ENCODE results near the gene CDCA5. TPM values are rescaled to one million over a fixed set of nuclear protein-coding genes. Genes with fewer than 3 reads are reported as not detected.

CDCA5 gene, protein sequence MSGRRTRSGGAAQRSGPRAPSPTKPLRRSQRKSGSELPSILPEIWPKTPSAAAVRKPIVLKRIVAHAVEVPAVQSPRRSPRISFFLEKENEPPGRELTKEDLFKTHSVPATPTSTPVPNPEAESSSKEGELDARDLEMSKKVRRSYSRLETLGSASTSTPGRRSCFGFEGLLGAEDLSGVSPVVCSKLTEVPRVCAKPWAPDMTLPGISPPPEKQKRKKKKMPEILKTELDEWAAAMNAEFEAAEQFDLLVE
- total RNA-seq, result 1.7 TPM
- long read RNA-seq, partial matches to known transcripts, result 0 of 4 reads
- long read RNA-seq, other reads (novel, unspliced or antisense), result 0 of 4 reads

DNA sequence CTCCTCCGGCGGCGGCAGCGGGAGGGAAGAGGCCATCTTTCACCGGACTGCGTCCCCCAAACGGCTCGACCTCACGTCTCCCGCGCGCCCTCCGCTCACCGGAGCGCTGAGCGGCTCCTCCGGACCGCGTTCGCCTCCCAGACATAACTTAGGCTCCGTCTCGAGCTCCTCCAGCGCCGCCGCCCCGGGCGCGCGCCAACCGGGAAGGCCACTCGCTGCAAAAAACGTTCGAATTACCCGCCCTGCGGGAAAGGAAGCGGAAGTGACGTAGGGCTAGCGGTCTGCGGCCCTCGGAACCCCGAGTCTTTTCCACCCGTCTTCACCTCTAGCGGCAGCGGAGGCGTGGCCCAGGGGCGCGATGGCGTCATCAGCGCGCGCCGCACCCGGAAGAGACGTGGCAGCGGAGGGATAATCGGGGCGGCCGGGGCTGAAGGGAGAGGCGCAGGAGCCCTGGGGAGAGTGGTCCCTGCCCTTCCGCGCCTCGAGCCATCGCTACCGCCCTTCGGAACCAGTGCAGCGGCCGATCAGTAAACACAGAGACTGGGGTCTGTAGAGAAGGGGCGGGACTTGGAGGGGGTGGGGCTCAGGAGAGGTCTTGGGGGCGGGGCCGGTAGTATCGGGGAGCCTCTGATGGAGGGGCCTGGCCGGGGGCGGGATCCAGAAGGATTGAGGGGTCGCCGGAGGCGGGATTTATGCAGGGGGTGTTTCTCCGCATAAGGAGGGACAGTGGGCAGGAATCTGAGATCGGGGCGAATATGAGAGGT, at the start of gene CDCA5, which contains the start of gene ZFPL1:
TSS of gene CDCA5 (minus strand) at position 207 of the 764 bp plus-strand sequence. CDS start at position 145, 62 bp downstream.
TSS of gene ZFPL1 (plus strand) at position 389 of the 764 bp plus-strand sequence. CDS start 477 bp downstream, outside the sequence.
- H3K9me3 ChIP-seq, result no peaks in the 10 kb centered on the region
- peaks cover 35% of the 10 kb centered on the region for H3K36me3 ChIP-seq
- ATAC-seq (peak; percentile 97), DNase-seq (peak; percentile 97)
- peaks cover 7% of the 10 kb centered on the region for H3K4me1 ChIP-seq
- H3K27ac ChIP-seq, result peak within 1 kb of the TSS; percentile 90
- TF ChIP-seq, protein P1, sequence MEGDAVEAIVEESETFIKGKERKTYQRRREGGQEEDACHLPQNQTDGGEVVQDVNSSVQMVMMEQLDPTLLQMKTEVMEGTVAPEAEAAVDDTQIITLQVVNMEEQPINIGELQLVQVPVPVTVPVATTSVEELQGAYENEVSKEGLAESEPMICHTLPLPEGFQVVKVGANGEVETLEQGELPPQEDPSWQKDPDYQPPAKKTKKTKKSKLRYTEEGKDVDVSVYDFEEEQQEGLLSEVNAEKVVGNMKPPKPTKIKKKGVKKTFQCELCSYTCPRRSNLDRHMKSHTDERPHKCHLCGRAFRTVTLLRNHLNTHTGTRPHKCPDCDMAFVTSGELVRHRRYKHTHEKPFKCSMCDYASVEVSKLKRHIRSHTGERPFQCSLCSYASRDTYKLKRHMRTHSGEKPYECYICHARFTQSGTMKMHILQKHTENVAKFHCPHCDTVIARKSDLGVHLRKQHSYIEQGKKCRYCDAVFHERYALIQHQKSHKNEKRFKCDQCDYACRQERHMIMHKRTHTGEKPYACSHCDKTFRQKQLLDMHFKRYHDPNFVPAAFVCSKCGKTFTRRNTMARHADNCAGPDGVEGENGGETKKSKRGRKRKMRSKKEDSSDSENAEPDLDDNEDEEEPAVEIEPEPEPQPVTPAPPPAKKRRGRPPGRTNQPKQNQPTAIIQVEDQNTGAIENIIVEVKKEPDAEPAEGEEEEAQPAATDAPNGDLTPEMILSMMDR (IDR thresholded peaks at IDR 0.05), result no peak
- peak within 1 kb of the TSS; percentile 70 for H3K4me3 ChIP-seq
- intact Hi-C loops (cut with DNase I), result no loop called here
- H3K27me3 ChIP-seq, result no peaks in the 10 kb centered on the region

DNA sequence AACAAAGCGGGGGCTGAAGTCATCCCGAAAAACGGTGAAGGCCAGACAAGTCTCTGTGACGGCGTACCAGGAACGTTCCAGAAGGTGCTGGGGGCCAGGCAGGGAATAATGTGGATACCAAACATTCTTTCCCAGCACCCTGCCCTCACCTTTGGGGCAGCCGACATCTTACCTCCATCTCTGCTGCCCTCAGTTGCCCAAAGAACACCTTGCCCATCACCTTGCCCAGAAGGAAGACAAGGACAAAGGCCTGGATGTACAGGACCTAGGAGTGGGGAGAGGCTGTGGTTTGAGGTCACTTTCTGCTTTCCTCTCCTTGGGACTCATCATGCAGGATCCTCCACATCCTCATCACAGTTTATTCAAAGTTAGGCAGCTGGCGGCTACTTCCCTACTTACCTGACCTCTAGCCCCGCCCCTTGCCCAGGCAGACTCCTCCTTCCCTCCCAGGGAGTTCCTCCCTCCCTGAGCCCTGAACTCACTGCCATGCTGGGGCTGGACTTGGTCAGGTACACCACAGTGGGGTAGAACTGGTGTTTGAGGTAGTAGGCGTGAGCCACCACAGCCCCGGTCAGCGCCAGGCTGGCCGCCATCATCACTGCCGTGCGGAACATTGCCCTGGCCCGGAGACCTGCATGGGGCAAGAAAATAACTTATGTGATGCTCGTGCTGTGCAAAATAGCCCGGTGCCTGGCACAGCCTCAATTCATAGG, 49.3 kb upstream of the CDCA5 start:
- peak; percentile 87 for DNase-seq
- H3K27me3 ChIP-seq, result no peaks in the 10 kb centered on the region
- no peaks in the 10 kb centered on the region for H3K9me3 ChIP-seq
- H3K27ac ChIP-seq, result peak overlapping the region; percentile 100
- peaks cover 24% of the 10 kb centered on the region for H3K4me1 ChIP-seq
- TF ChIP-seq, protein P1 (IDR thresholded peaks at IDR 0.05), result no peak
- intact Hi-C loops (cut with DNase I), result no loop called here
- H3K36me3 ChIP-seq, result peaks cover 47% of the 10 kb centered on the region
- peak overlapping the region; percentile 95 for H3K4me3 ChIP-seq
- peak; percentile 42 for ATAC-seq

DNA sequence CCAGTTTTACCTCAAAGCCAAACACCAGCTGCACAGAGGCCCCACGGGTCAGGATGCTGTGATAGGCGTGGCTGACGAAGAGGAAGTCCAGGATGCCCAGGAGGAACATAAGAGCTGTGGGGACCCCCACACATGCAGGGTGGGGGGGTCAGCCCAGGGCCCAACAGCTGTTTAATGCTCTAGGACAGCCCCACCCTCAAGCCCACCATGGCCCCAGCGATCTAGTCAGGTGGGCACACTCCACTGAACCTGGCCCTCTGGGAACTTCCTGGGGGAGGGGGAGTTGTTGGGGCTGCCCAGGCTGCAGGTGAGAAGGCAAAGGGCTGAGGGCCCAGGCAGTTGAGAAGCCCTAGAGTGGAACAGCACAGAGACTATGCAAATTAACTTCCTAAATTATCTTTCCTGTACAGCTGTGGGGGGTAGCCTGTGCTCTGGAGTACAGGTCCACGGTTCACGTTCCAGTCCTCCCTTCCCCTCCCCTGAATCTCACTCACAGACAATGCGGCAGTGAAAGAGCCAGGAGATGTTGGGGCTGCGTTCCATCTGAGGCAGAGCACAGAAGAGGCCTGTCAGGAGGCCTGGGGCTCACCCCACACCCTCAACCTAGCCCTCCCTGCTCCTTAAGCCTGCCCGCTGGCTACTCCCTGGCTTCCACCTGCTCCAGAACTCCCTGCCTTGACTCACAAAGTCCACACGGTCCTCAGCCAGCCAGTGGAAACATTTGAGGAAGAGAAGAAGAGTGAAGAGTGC, 48.6 kb upstream of the CDCA5 start:
- TF ChIP-seq, protein P1 (IDR thresholded peaks at IDR 0.05), result no peak
- H3K4me3 ChIP-seq, result peak overlapping the region; percentile 95

DNA sequence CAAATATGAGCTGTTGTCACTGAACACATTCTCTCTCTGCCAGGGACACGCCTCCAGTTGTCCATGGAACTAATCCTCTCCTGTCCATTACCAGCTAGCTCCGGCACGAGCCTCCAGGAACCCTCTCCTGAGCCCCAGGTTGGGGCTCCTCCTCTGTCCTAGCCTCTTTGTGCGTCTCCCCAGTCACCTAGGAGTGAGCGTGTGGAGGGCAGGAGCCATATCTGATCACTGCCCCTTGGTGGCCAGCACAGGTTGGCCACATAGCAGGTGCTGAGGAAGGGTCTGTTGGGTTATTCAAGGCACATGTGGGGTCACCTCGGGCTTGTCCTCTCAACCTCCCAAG, 48.0 kb upstream of the CDCA5 start:
- no peak for ATAC-seq
- intact Hi-C loops (cut with DNase I), result no loop called here
- H3K4me1 ChIP-seq, result peaks cover 24% of the 10 kb centered on the region
- no peak for DNase-seq
- H3K4me3 ChIP-seq, result no peak overlapping the region
- H3K27ac ChIP-seq, result no peak overlapping the region
- H3K27me3 ChIP-seq, result no peaks in the 10 kb centered on the region
- no peaks in the 10 kb centered on the region for H3K9me3 ChIP-seq
- TF ChIP-seq, protein P1 (IDR thresholded peaks at IDR 0.05), result no peak
- H3K36me3 ChIP-seq, result peaks cover 60% of the 10 kb centered on the region

More for the DNA sequence above, 48.6 kb upstream of the CDCA5 start:
- DNase-seq (no peak), ATAC-seq (no peak)
- H3K9me3 ChIP-seq, result no peaks in the 10 kb centered on the region
- intact Hi-C loops (cut with DNase I), result no loop called here
- H3K36me3 ChIP-seq, result peaks cover 54% of the 10 kb centered on the region
- no peaks in the 10 kb centered on the region for H3K27me3 ChIP-seq
- H3K27ac ChIP-seq, result peak overlapping the region; percentile 1
- peaks cover 24% of the 10 kb centered on the region for H3K4me1 ChIP-seq

DNA sequence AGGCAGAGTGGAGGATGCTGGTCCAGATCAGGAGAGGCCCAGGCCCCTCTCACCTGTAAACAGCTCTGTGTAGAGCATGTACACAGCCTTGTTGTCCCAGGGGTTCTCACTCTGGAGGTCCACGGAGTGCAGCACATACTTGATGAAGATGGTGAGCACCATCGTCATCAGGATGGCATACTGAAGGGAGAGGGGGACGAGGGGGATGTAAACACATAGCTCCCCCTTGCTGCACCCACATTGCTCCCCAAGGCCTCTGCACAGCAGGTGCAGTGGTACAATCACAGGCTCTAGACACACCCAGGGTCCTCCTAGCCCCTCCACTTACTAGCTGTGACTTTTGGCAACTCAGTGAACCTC, 47.6 kb upstream of the CDCA5 start:
- H3K27me3 ChIP-seq, result no peaks in the 10 kb centered on the region
- intact Hi-C loops (cut with DNase I), result no loop called here
- peaks cover 65% of the 10 kb centered on the region for H3K36me3 ChIP-seq

More for the DNA sequence above, 47.6 kb upstream of the CDCA5 start:
- ATAC-seq (no peak), DNase-seq (no peak)
- TF ChIP-seq, protein P1 (IDR thresholded peaks at IDR 0.05), result no peak
- no peak overlapping the region for H3K4me3 ChIP-seq
- no peaks in the 10 kb centered on the region for H3K9me3 ChIP-seq
- no peak overlapping the region for H3K27ac ChIP-seq
- H3K4me1 ChIP-seq, result peaks cover 24% of the 10 kb centered on the region
